Stimulated activated CD8-positive, alpha-beta memory T cell treated with anti-CD3 and anti-CD28 coated beads, Interleukin-2, amount 100 ng/mL, for 48 hours (primary cell): ENCODE results near the gene GRAMD4.
"Not testable (repeated sequence)": the region's sequence is repeated elsewhere in the genome, so short reads cannot be mapped to it uniquely, and the experiment has no call there.

Source experiments
- DNase-seq, 2 donors: peaks; one replicate each; pipeline ENCODE4 v3.0.0-alpha.2; 2020; ENCODE audit warnings: low read depth in 2 of 2

Gene GRAMD4

GRCh38 chr22:46619240-46619829 is 851 bp upstream of the GRAMD4 start:
- DNase-seq = no peak

- no peak for DNase-seq
Measured at GRCh38 chr22:46620588-46621242, 529 bp downstream of the GRAMD4 start.

GRCh38 chr22:46621243-46621930 is 1.2 kb downstream of the GRAMD4 start:
- DNase-seq = not testable (repeated sequence)

- DNase-seq = no peak
Measured at GRCh38 chr22:46622081-46622521, 1.9 kb downstream of the GRAMD4 start.

GRCh38 chr22:46625113-46625842 is 5.1 kb downstream of the GRAMD4 start:
- DNase-seq = no peak

- DNase-seq = no peak
Measured at GRCh38 chr22:46625843-46626349, 5.7 kb downstream of the GRAMD4 start.

GRCh38 chr22:46626356-46626755 is 6.2 kb downstream of the GRAMD4 start:
- DNase-seq = no peak

- DNase-seq = no peak
Measured at GRCh38 chr22:46626911-46627805, 7.0 kb downstream of the GRAMD4 start.

GRCh38 chr22:46627806-46628482 is 7.8 kb downstream of the GRAMD4 start:
- no peak for DNase-seq

GRCh38 chr22:46628756-46629155 is 8.6 kb downstream of the GRAMD4 start:
- no peak for DNase-seq

- DNase-seq = no peak
Measured at GRCh38 chr22:46629291-46629690, 9.1 kb downstream of the GRAMD4 start.

- DNase-seq = no peak
Measured at GRCh38 chr22:46631113-46631512, 10.9 kb downstream of the GRAMD4 start.

GRCh38 chr22:46632646-46633249 is 12.6 kb downstream of the GRAMD4 start:
- DNase-seq = no peak

GRCh38 chr22:46633334-46633890 is 13.2 kb downstream of the GRAMD4 start:
- no peak for DNase-seq

- no peak for DNase-seq
Measured at GRCh38 chr22:46634011-46634699, 14.0 kb downstream of the GRAMD4 start.

GRCh38 chr22:46634973-46635685 is 14.9 kb downstream of the GRAMD4 start:
- DNase-seq = not testable (repeated sequence)

- no peak for DNase-seq
Measured at GRCh38 chr22:46635756-46636155, 15.6 kb downstream of the GRAMD4 start.

- no peak for DNase-seq
Measured at GRCh38 chr22:46636221-46637002, 16.2 kb downstream of the GRAMD4 start.
